HepG2 (cell line): ENCODE data around the gene RABEP1. TPM values are rescaled to one million over a fixed set of nuclear protein-coding genes. Genes with fewer than 3 reads are reported as not detected.

Source experiments
- ATAC-seq: fragments of 200-7000 bp; cut with Tn5 transposase; 3 replicates; pipeline ENCODE4 v1.9.1; 2020; ENCODE audit warnings: mild to moderate bottlenecking, moderate library complexity
- BruUV-seq: library from RNA; stranded (reverse); fragments of 400-500 nt; replicated peaks from 2 replicates; lab custom pipeline; 2021; lab: Mats Ljungman, UMichigan
- CTCF ChIA-PET: fragments of 300-600 bp; formaldehyde crosslinking; extraction: SDS; loops from one replicate; lab custom pipeline; 2021; ENCODE audit warnings: low total read pairs, inconsistent platforms, low intra/inter-chr PET ratio; lab: Yijun Ruan, JAX
- POLR2A ChIA-PET: fragments of 350-600 bp; sonication (Branson Sonifier 250); formaldehyde crosslinking; loops from one replicate; lab custom pipeline; 2020; ENCODE audit warnings: antibody characterized with exemption, inconsistent platforms; lab: Yijun Ruan, JAX
- DNase-seq: peaks from one replicate; pipeline ENCODE4 v3.0.0-alpha.2; 2015; ENCODE audit warnings: low spot score
- FAIRE-seq: peaks from 3 replicates; lab custom pipeline; 2011; peaks lifted over from hg19 to GRCh38; lab: Jason Lieb, UNC
- H2AFZ ChIP-seq: one replicate; pipeline ENCODE4 v1.6.1; 2011; ENCODE audit warnings: low read length, inconsistent platforms
- H3K27ac ChIP-seq: fragments of 300-600 bp; 3 replicates; pipeline ENCODE4 v1.8.0; 2011; ENCODE audit warnings: mixed run types, mild to moderate bottlenecking, mixed read lengths, low read length, inconsistent platforms; ENCODE audit not compliant: insufficient read depth; ENCODE audit errors: extremely low read length
- H3K27me3 ChIP-seq, 2 experiments: fragments of 200-600 bp in 1 of 2; 2 replicates in 1 of 2; 3 replicates in 1 of 2; pipeline versions ENCODE4 v1.6.0 to v1.8.0; 2011; ENCODE audit warnings: low read length in 2 of 2, mild to moderate bottlenecking in 2 of 2, moderate library complexity in 2 of 2, inconsistent platforms in 1 of 2; ENCODE audit not compliant: insufficient read depth in 2 of 2, control insufficient read depth in 1 of 2
- H3K36me3 ChIP-seq, 2 experiments: fragments of 200-600 bp in 1 of 2; replicated peaks in 1 of 2; 2 replicates in 1 of 2; 3 replicates in 1 of 2; pipeline versions ENCODE4 v1.5.1 to v1.8.0; 2011; ENCODE audit warnings: low read length in 2 of 2, inconsistent platforms in 1 of 2; ENCODE audit not compliant: insufficient read depth in 2 of 2, control insufficient read depth in 1 of 2
- H3K4me1 ChIP-seq: 2 replicates; pipeline ENCODE4 v1.5.1; 2012; ENCODE audit warnings: low read length, inconsistent platforms; ENCODE audit not compliant: insufficient read depth
- H3K4me2 ChIP-seq: 2 replicates; pipeline ENCODE4 v1.6.0; 2011; ENCODE audit warnings: low read depth, low read length, inconsistent platforms
- H3K4me3 ChIP-seq, 3 experiments: fragments of 200-600 bp in 1 of 3; sonication (generic), shearing (Covaris generic) in 1 of 3; replicated peaks in 1 of 3; 2 replicates each; pipeline ENCODE4 v1.5.1; 2011 to 2016; ENCODE audit warnings: low read length in 3 of 3, inconsistent platforms in 2 of 3, low read depth in 2 of 3, mild to moderate bottlenecking in 2 of 3, control low read depth in 1 of 3, mixed read lengths in 1 of 3; ENCODE audit not compliant: insufficient read depth in 1 of 3
- H3K79me2 ChIP-seq: one replicate; pipeline ENCODE4 v1.6.1; 2011; ENCODE audit warnings: low read length, inconsistent platforms; ENCODE audit not compliant: insufficient read depth
- H3K9ac ChIP-seq: 2 replicates; pipeline ENCODE4 v1.6.0; 2011; ENCODE audit warnings: mild to moderate bottlenecking, low read depth, low read length, inconsistent platforms; ENCODE audit not compliant: insufficient read depth
- H3K9me3 ChIP-seq: 2 replicates; pipeline ENCODE4 v1.5.1; 2012; ENCODE audit warnings: mild to moderate bottlenecking, low read length
- H4K20me1 ChIP-seq: 2 replicates; pipeline ENCODE4 v1.6.0; 2011; ENCODE audit warnings: inconsistent platforms, mild to moderate bottlenecking, low read length, moderate library complexity; ENCODE audit not compliant: insufficient read depth
- HNRNPH1 ChIP-seq: fragments of 200-400 bp; formaldehyde crosslinking; optimal IDR thresholded peaks from 2 replicates; pipeline ENCODE3; 2017; ENCODE audit warnings: mild to moderate bottlenecking, low read depth, low read length
- HOXD1 ChIP-seq: sonication (generic); formaldehyde crosslinking; IDR thresholded peaks from 2 replicates; pipeline ENCODE4 v1.5.0; 2020; ENCODE audit warnings: missing genetic modification reagents
- MED8 ChIP-seq: sonication (generic); formaldehyde crosslinking; IDR thresholded peaks from 2 replicates; pipeline ENCODE4 v1.8.1; 2023; ENCODE audit warnings: mild to moderate bottlenecking, missing genetic modification reagents; ENCODE audit not compliant: insufficient replicate concordance
- MTA3 ChIP-seq: sonication (generic); formaldehyde crosslinking; IDR thresholded peaks from 2 replicates; pipeline ENCODE4 v1.4.0; 2020; ENCODE audit warnings: missing genetic modification reagents
- POLR2AphosphoS5 ChIP-seq: IDR thresholded peaks from 2 replicates; pipeline ENCODE4 v1.6.1; 2012; ENCODE audit warnings: low read depth, low read length
- TP53 ChIP-seq: sonication (generic); formaldehyde crosslinking; conservative IDR thresholded peaks from 2 replicates; pipeline ENCODE4 v1.4.0; 2020; ENCODE audit warnings: missing genetic modification reagents
- ZMYM2 ChIP-seq: sonication (generic); formaldehyde crosslinking; IDR thresholded peaks from 2 replicates; pipeline ENCODE4 v1.8.0; 2022; ENCODE audit warnings: mild to moderate bottlenecking, missing genetic modification reagents
- ZNF431 ChIP-seq: sonication (generic); formaldehyde crosslinking; IDR thresholded peaks from 2 replicates; pipeline ENCODE4 v1.9.0; 2022; ENCODE audit warnings: missing genetic modification reagents, low read depth, mild to moderate bottlenecking, borderline replicate concordance
- ZNF543 ChIP-seq: sonication (generic); formaldehyde crosslinking; IDR thresholded peaks from 2 replicates; pipeline ENCODE4 v1.4.0; 2020; ENCODE audit warnings: mild to moderate bottlenecking, missing genetic modification reagents
- ZNF761 ChIP-seq: sonication (generic); formaldehyde crosslinking; conservative IDR thresholded peaks from 2 replicates; pipeline ENCODE4 v1.4.0; 2020; ENCODE audit warnings: mild to moderate bottlenecking, missing genetic modification reagents
- WGBS: methylation state at CpG from one replicate; pipeline ENCODE4 v1.1.6; 2017; ENCODE audit warnings: low lambda C conversion rate; 5-methylcytosine and 5-hydroxymethylcytosine counted together
- in situ Hi-C: cut with HindIII; loops from 2 replicates; pipeline ENCODE4 v1.10.0; 2017; ENCODE audit warnings: low pct_unique_long_range_greater_than_20kb; ENCODE audit not compliant: extremely low pct_ligation_motif_present
- intact Hi-C: fragments of 100-400 bp; cut with micrococcal nuclease; formaldehyde crosslinking; loops from one replicate; pipeline ENCODE4 v1.10.0; 2022; ENCODE audit not compliant: unreplicated experiment
- polyA plus RNA-seq, 8 experiments: library from polyadenylated mRNA; depleted of rRNA in 3 of 8; stranded (reverse) in 7 of 8; unstranded in 1 of 8; fragments of >200 nt; fragmentation: Illumina TruSeq in 4 of 8; extraction: Trizol in 4 of 8; gene quantifications; 2 replicates each; pipeline versions ENCODE4 v1.2.1 to v1.2.3, GENCODE V29; 2011 to 2016; ENCODE audit warnings: low read depth in 4 of 8, missing spikeins in 1 of 8, mixed read lengths in 1 of 8; ENCODE audit not compliant: insufficient read depth in 1 of 8
- total RNA-seq, 5 experiments: library from RNA; depleted of rRNA; stranded (reverse); fragments of >200 nt; fragmentation: Illumina TruSeq; extraction: Trizol; gene quantifications; 2 replicates each; pipeline ENCODE4 v1.2.3, GENCODE V29; 2016; ENCODE audit warnings: low read depth in 1 of 5
- TF ChIP-seq, protein P1 (sequence below): sonication (generic); formaldehyde crosslinking; IDR thresholded peaks from 2 replicates; pipeline ENCODE4 v1.5.0; 2020; ENCODE audit warnings: missing genetic modification reagents
- TF ChIP-seq, protein P2 (sequence below), 2 experiments: sonication (generic) in 1 of 2; formaldehyde crosslinking in 1 of 2; IDR thresholded peaks; 2 replicates each; pipeline versions ENCODE4 v1.5.1 to v1.6.1; 2011 to 2020; ENCODE audit warnings: borderline replicate concordance in 1 of 2, low read depth in 1 of 2, low read length in 1 of 2, mild to moderate bottlenecking in 1 of 2, missing genetic modification reagents in 1 of 2, moderate library complexity in 1 of 2

RABEP1 gene
- total and polyA plus RNA-seq, 2 of the 13 experiments (the other 11 are each of a cell fraction or from before 2014, with no cell fraction given), result 13.7 to 41.5 TPM

DNA sequence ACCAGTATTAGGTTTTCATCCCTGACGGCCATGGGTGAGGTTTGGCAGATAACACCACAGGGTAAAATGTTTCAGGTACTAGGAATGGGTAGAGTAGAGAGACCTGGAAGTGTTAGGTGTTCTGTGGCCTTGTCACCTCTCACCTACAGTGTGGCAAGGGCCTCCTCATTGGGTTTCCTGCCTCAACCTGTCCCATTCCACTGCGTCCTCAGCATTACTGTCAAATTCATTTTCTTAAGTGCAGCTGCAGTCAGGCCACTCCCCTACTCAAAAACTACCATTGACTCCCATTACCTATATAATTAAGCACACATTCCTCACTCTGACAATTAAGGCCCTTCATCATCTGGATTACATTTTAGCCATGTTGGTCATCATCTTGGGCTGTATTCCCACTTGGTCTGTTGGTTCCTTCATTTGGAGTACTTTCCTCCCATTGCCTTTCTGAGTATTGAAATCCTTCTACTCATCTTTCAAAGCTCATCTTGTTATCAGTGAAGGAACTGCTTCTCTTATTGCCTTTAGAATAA, 72.9 kb downstream of the RABEP1 start:
- no peak overlapping the region for H2AFZ ChIP-seq
- H3K27ac ChIP-seq, result no peak overlapping the region
- CTCF ChIA-PET, result no interaction called here
- no peak for TF ChIP-seq ZMYM2 (CRISPR knock-in tag)
- TF ChIP-seq ZNF431 (CRISPR knock-in tag), result no peak
- TF ChIP-seq MED8 (CRISPR knock-in tag), result no peak
- TF ChIP-seq, protein P1, sequence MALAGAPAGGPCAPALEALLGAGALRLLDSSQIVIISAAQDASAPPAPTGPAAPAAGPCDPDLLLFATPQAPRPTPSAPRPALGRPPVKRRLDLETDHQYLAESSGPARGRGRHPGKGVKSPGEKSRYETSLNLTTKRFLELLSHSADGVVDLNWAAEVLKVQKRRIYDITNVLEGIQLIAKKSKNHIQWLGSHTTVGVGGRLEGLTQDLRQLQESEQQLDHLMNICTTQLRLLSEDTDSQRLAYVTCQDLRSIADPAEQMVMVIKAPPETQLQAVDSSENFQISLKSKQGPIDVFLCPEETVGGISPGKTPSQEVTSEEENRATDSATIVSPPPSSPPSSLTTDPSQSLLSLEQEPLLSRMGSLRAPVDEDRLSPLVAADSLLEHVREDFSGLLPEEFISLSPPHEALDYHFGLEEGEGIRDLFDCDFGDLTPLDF (CRISPR knock-in tag), result no peak
- TF ChIP-seq MTA3 (CRISPR knock-in tag), result no peak
- TF ChIP-seq, protein P2, sequence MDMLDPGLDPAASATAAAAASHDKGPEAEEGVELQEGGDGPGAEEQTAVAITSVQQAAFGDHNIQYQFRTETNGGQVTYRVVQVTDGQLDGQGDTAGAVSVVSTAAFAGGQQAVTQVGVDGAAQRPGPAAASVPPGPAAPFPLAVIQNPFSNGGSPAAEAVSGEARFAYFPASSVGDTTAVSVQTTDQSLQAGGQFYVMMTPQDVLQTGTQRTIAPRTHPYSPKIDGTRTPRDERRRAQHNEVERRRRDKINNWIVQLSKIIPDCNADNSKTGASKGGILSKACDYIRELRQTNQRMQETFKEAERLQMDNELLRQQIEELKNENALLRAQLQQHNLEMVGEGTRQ (IDR thresholded peaks at IDR 0.05; ENCODE audit: low read depth, low read length), result no peak
- TF ChIP-seq, protein P2 (CRISPR knock-in tag; IDR thresholded peaks at IDR 0.05; ENCODE audit: borderline replicate concordance), result no peak
- TF ChIP-seq HNRNPH1, result no peak
- TF ChIP-seq HOXD1 (CRISPR knock-in tag), result no peak
- no peak for TF ChIP-seq ZNF543
- no peak for TF ChIP-seq POLR2AphosphoS5
- no peak for TF ChIP-seq ZNF761
- no peak for TF ChIP-seq TP53 (CRISPR knock-in tag)
- peaks cover 13 to 49% of the 10 kb centered on the region in 2 experiments for H3K36me3 ChIP-seq
- no peaks in the 10 kb centered on the region for H4K20me1 ChIP-seq
- no peaks in the 10 kb centered on the region for H3K9me3 ChIP-seq
- H3K4me3 ChIP-seq, result no peak overlapping the region
- no TSS peak for BruUV-seq
- FAIRE-seq (no peak), ATAC-seq (no peak), DNase-seq (no peak)
- no peaks in the 10 kb centered on the region for H3K79me2 ChIP-seq
- POLR2A ChIA-PET, result no interaction called here
- no peaks in the 10 kb centered on the region for H3K27me3 ChIP-seq
- WGBS, result 94% methylated on average over 2 of the region's 2 CpGs
- H3K4me1 ChIP-seq, result peaks cover 15% of the 10 kb centered on the region
- in situ Hi-C loops (no loop called here), intact Hi-C loops (no loop called here)
- no peak overlapping the region for H3K9ac ChIP-seq
- H3K4me2 ChIP-seq, result no peak overlapping the region
